CD14-positive monocyte (primary cell): ENCODE measurements around the gene PFN1. TPM values are rescaled to one million over a fixed set of nuclear protein-coding genes. Genes with fewer than 3 reads are reported as not detected.
A peak's percentile ranks its signal among the peaks of the same experiment; 100 is the strongest.

Experiments used
- DNase-seq, 3 donors: peaks; one replicate each; pipeline ENCODE4 v3.0.0-alpha.2; 2011 to 2022
- H2AFZ ChIP-seq: 2 replicates; pipeline ENCODE4 v1.6.0; 2012; ENCODE audit warnings: mild to moderate bottlenecking, low read depth, low read length, inconsistent platforms; ENCODE audit not compliant: insufficient read depth, poor library complexity, severe bottlenecking
- H3K27ac ChIP-seq, 2 donors: 1 replicate in 1 of 2; 2 replicates in 1 of 2; pipeline ENCODE4 v1.5.1; 2012 to 2013; ENCODE audit warnings: low read length in 2 of 2, control low read depth in 1 of 2, inconsistent platforms in 1 of 2, low read depth in 1 of 2, mild to moderate bottlenecking in 1 of 2
- H3K27me3 ChIP-seq, 2 donors: one replicate each; pipeline versions ENCODE4 v1.6.0 to v1.6.1; 2011 to 2013; ENCODE audit warnings: low read length in 2 of 2; ENCODE audit not compliant: control insufficient read depth in 2 of 2, insufficient read depth in 2 of 2
- H3K36me3 ChIP-seq, 2 donors: replicated peaks in 1 of 2; 1 replicate in 1 of 2; 2 replicates in 1 of 2; pipeline versions ENCODE4 v1.5.1 to v1.6.1; 2012 to 2013; ENCODE audit warnings: low read length in 2 of 2, control low read depth in 1 of 2, inconsistent platforms in 1 of 2, mild to moderate bottlenecking in 1 of 2; ENCODE audit not compliant: insufficient read depth in 2 of 2, control insufficient read depth in 1 of 2
- H3K4me1 ChIP-seq, 2 donors: 1 replicate in 1 of 2; 2 replicates in 1 of 2; pipeline versions ENCODE4 v1.5.1 to v1.6.1; 2012 to 2013; ENCODE audit warnings: low read length in 2 of 2, control low read depth in 1 of 2, inconsistent platforms in 1 of 2, mild to moderate bottlenecking in 1 of 2, moderate library complexity in 1 of 2; ENCODE audit not compliant: insufficient read depth in 2 of 2, control insufficient read depth in 1 of 2
- H3K4me2 ChIP-seq: replicated peaks from 2 replicates; pipeline ENCODE3; 2012; ENCODE audit warnings: low read length, moderate library complexity, mild to moderate bottlenecking; ENCODE audit not compliant: poor library complexity, severe bottlenecking; ENCODE audit errors: extremely low read depth
- H3K4me3 ChIP-seq, 3 experiments: fragments of 200-600 bp in 1 of 3; sonication (generic) in 1 of 3; replicated peaks in 1 of 3; 1 replicate in 2 of 3; 2 replicates in 1 of 3; pipeline ENCODE4 v1.5.1; 2011 to 2013; ENCODE audit warnings: low read length in 3 of 3, mild to moderate bottlenecking in 3 of 3, control low read depth in 2 of 3, low read depth in 2 of 3, inconsistent platforms in 1 of 3, moderate library complexity in 1 of 3
- H3K79me2 ChIP-seq: 2 replicates; pipeline ENCODE4 v1.6.0; 2012; ENCODE audit warnings: mild to moderate bottlenecking, control low read depth, inconsistent platforms, low read length, moderate library complexity; ENCODE audit not compliant: insufficient read depth
- H3K9ac ChIP-seq: 2 replicates; pipeline ENCODE4 v1.6.0; 2017; ENCODE audit warnings: low read length, mild to moderate bottlenecking; ENCODE audit not compliant: insufficient read depth, poor library complexity, severe bottlenecking
- H3K9me3 ChIP-seq, 2 donors: replicated peaks in 1 of 2; 1 replicate in 1 of 2; 2 replicates in 1 of 2; pipeline versions ENCODE4 v1.5.1 to v1.6.1; 2012 to 2013; ENCODE audit warnings: low read length in 2 of 2, control low read depth in 1 of 2; ENCODE audit not compliant: control insufficient read depth in 1 of 2, insufficient read depth in 1 of 2
- H4K20me1 ChIP-seq: 2 replicates; pipeline ENCODE4 v1.6.0; 2012; ENCODE audit warnings: mild to moderate bottlenecking, low read length, control low read depth, moderate library complexity; ENCODE audit not compliant: insufficient read depth
- H3K27ac Mint-ChIP-seq, 7 donors: one replicate each; pipeline ENCODE4 v1.8.0; 2020; ENCODE audit warnings: mild to moderate bottlenecking in 7 of 7, mixed read lengths in 7 of 7, moderate library complexity in 6 of 7, inconsistent platforms in 2 of 7
- H3K27me3 Mint-ChIP-seq, 3 donors: one replicate each; pipeline ENCODE4 v1.8.0; 2021 to 2022; ENCODE audit warnings: low read depth in 3 of 3, mild to moderate bottlenecking in 3 of 3, mixed read lengths in 3 of 3, moderate library complexity in 3 of 3, inconsistent platforms in 1 of 3
- H3K36me3 Mint-ChIP-seq, 2 donors: one replicate each; pipeline ENCODE4 v1.8.0; 2020; ENCODE audit warnings: mixed read lengths in 2 of 2, inconsistent platforms in 1 of 2, mild to moderate bottlenecking in 1 of 2
- H3K4me1 Mint-ChIP-seq: one replicate; pipeline ENCODE4 v1.8.0; 2020; ENCODE audit warnings: mild to moderate bottlenecking, mixed read lengths
- H3K4me3 Mint-ChIP-seq, 2 donors: one replicate each; pipeline ENCODE4 v1.8.0; 2020; ENCODE audit warnings: mild to moderate bottlenecking in 2 of 2, mixed read lengths in 2 of 2, moderate library complexity in 1 of 2
- H3K9me3 Mint-ChIP-seq, 7 donors: one replicate each; pipeline ENCODE4 v1.8.0; 2020 to 2022; ENCODE audit warnings: mixed read lengths in 7 of 7, mild to moderate bottlenecking in 6 of 7, moderate library complexity in 6 of 7, inconsistent platforms in 2 of 7
- CTCF ChIP-seq: fragments of 200-600 bp; IDR thresholded peaks from one replicate; pipeline ENCODE4 v1.8.0; 2022; ENCODE audit warnings: antibody characterized with exemption, mild to moderate bottlenecking
- WGBS: methylation state at CpG from one replicate; pipeline ENCODE4 v1.1.5; 2013; ENCODE audit warnings: missing lambda C conversion rate; ENCODE audit not compliant: insufficient coverage; 5-methylcytosine and 5-hydroxymethylcytosine counted together
- intact Hi-C, 2 donors: fragments of 100-400 bp; cut with micrococcal nuclease; formaldehyde crosslinking; loops; one replicate each; pipeline versions ENCODE4 v1.15.0 to v1.15.1; 2023
- polyA plus RNA-seq, 3 donors: library from polyadenylated mRNA; depleted of rRNA in 1 of 3; unstranded in 2 of 3; stranded (reverse) in 1 of 3; fragments of 300-500 nt in 2 of 3; fragments of >200 nt in 1 of 3; fragmentation: Illumina TruSeq in 2 of 3; gene quantifications; 1 replicate in 2 of 3; 2 replicates in 1 of 3; pipeline ENCODE4 v1.2.3, GENCODE V29; 2012 to 2021

Gene PFN1
- polyA plus RNA-seq, 3 donors = 842 to 1,613 (median 1,582) TPM

GRCh38 chr17:4980644-4981216, 32.4 kb upstream of the PFN1 start:
- H3K4me3 Mint-ChIP-seq = peak overlapping the region in 1 of 2 donors; percentile 1
- peaks cover 10% of the 10 kb centered on the region for H4K20me1 ChIP-seq
- peak; percentile 91 for TF ChIP-seq CTCF
- peaks cover 37 to 72% of the 10 kb centered on the region in 2 donors for H3K36me3 ChIP-seq
- no peak overlapping the region for H3K4me3 ChIP-seq
- H3K79me2 ChIP-seq = peaks cover 8% of the 10 kb centered on the region
- peak overlapping the region in 1 of 2 donors; percentile 78 for H3K27ac ChIP-seq
- H3K9ac ChIP-seq = no peak overlapping the region
- no peaks in the 10 kb centered on the region for H3K27me3 Mint-ChIP-seq
- H3K4me1 Mint-ChIP-seq = peaks cover 64% of the 10 kb centered on the region
- H3K4me2 ChIP-seq = no peak overlapping the region
- peaks cover 0 to 2% (median 0%) of the 10 kb centered on the region in 7 donors for H3K9me3 Mint-ChIP-seq
- 74% methylated on average over 3 of the region's 6 CpGs for WGBS
- peaks cover 63 to 95% of the 10 kb centered on the region in 2 donors for H3K36me3 Mint-ChIP-seq
- DNase-seq = peak in 2 of 3 donors; percentile 53 to 57
- H3K27ac Mint-ChIP-seq = peak overlapping the region; percentile 26 to 85 (median 70)
- H3K27me3 ChIP-seq = no peaks in the 10 kb centered on the region
- no peak overlapping the region for H2AFZ ChIP-seq
- peaks cover 56 to 60% of the 10 kb centered on the region in 2 donors for H3K4me1 ChIP-seq
- H3K9me3 ChIP-seq = no peaks in the 10 kb centered on the region
- intact Hi-C loops = loop anchor here in 1 of 2 donors (5.0 kb wide), 1 partner anchor 82 kb away; no protein-coding TSS in a partner anchor

GRCh38 chr17:4978726-4979125, 30.4 kb upstream of the PFN1 start:
- peaks cover 6% of the 10 kb centered on the region for H3K79me2 ChIP-seq
- Mint-ChIP-seq H3K4me1 (peaks cover 77% of the 10 kb centered on the region), H3K27me3 (no peaks in the 10 kb centered on the region), H3K36me3 (peaks cover 74 to 98% of the 10 kb centered on the region in 2 donors), H3K27ac (peak overlapping the region; percentile 79 to 92 (median 88)), H3K4me3 (peak overlapping the region; percentile 34 to 70), H3K9me3 (peaks cover 0 to 2% (median 0%) of the 10 kb centered on the region in 7 donors)
- peak overlapping the region; percentile 10 for H3K9ac ChIP-seq
- no peaks in the 10 kb centered on the region for H3K9me3 ChIP-seq
- no peak overlapping the region for H2AFZ ChIP-seq
- peaks cover 66 to 68% of the 10 kb centered on the region in 2 donors for H3K4me1 ChIP-seq
- no peak for TF ChIP-seq CTCF
- H3K27me3 ChIP-seq = no peaks in the 10 kb centered on the region
- DNase-seq = peak; percentile 61 to 86 (median 77)
- H3K36me3 ChIP-seq = peaks cover 39 to 77% of the 10 kb centered on the region in 2 donors
- peaks cover 12% of the 10 kb centered on the region for H4K20me1 ChIP-seq
- H3K4me2 ChIP-seq = peak overlapping the region; percentile 58
- peak overlapping the region in 1 of 3 experiments; percentile 49 for H3K4me3 ChIP-seq
- H3K27ac ChIP-seq = peak overlapping the region; percentile 30 to 78
- intact Hi-C loops = loop anchor here in 1 of 2 donors (5.0 kb wide), 2 partner anchors 41 to 66 kb away; no protein-coding TSS in a partner anchor
